ENCODE measurements around the gene PAX6. TPM values are rescaled to one million over a fixed set of nuclear protein-coding genes. Genes with fewer than 3 reads are reported as not detected.
A peak's percentile ranks its signal among the peaks of the same experiment; 100 is the strongest.

The PAX6 gene
- total and polyA plus RNA-seq, 9 of the 15 experiments (the other 6 are each of a cell fraction or from before 2014, with no cell fraction given): 1.5 to 10.9 (median 5.3) TPM

DNA sequence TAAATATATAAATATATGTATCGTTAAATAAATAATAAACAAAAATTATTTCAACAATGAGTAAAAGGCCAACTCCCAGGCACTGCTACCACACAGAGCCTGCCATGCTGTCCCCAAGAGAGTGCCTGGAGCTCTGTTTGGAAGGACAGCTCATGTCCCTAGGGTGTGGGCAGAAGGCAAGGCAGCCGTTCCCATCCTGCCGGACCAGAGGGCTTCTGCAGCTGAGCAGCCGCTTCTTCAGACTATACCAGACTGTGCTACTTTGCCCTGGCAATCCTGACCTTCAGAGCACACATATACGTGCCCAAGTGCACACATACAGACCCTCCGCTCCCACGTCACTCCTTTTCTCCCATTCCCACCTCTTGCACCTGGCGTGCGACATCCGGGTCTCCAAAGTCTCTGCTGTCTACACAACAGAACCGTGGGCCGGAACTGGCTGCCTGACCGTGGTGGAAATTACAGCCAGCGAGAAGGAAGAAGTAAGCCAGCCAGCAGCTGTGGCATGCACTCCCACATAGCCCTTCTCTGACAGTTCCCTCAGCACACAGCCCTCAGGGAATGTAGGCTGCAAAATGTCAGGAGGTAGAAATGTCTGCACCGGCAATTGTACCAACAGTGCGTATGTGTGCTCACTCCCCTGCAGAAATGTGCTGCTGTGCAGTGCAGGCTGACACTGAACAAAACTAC is 24.0 kb downstream of the PAX6 start:
- Histone ChIP-seq H3K79me2 (ENCODE audit: control insufficient read depth, insufficient read depth, low read length) (no peaks in the 10 kb centered on the region), H3K9me1 (ENCODE audit: control insufficient read depth, insufficient read depth, low read length) (no peaks in the 10 kb centered on the region), H3K4me3 (no peak overlapping the region), H4K20me1 (replicated peaks; ENCODE audit: control insufficient read depth, insufficient read depth, low read length) (no peaks in the 10 kb centered on the region), H3K9me3 (replicated peaks; ENCODE audit: control insufficient read depth, insufficient read depth, low read depth, low read length) (no peaks in the 10 kb centered on the region), H2AFZ (ENCODE audit: low read depth, low read length) (no peak overlapping the region), H3K9ac (ENCODE audit: insufficient read depth in 1 of 2, low read depth in 2 of 2, low read length in 2 of 2) (peak overlapping the region in 1 of 2 experiments; percentile 67; a peak in 2 of 4 replicates), H3K4me2 (ENCODE audit: insufficient read depth, low read length) (no peak overlapping the region), H3K4me1 (replicated peaks in 1 of 2; ENCODE audit: control insufficient read depth in 2 of 2, insufficient read depth in 2 of 2, low read length in 2 of 2) (no peaks in the 10 kb centered on the region), H3K27ac (ENCODE audit: extremely low read depth, low read depth, low read length) (no peak overlapping the region), H3K27me3 (ENCODE audit: control insufficient read depth in 2 of 2, insufficient read depth in 2 of 2, low read length in 2 of 2) (no peaks in the 10 kb centered on the region), H3K36me3 (ENCODE audit: control insufficient read depth, insufficient read depth, low read length) (no peaks in the 10 kb centered on the region)
- no peak for TF ChIP-seq ZNF586 (CRISPR knock-in tag; conservative IDR thresholded peaks at IDR 0.05)
- intact Hi-C loops (cut with micrococcal nuclease) (no loop called here), in situ Hi-C loops (cut with MboI) (no loop called here)
- peak; percentile 22; the same call in 2 of the 3 replicates for ATAC-seq
- ChIA-PET CTCF (ENCODE audit: low intra/inter-chr PET ratio) (no interaction called here), POLR2A (no interaction called here)
- no peak for FAIRE-seq
- DNase-seq (ENCODE audit: extremely low read depth in 1 of 4, low spot score in 3 of 4): no peak
- 74% methylated on average over 16 of the region's 16 CpGs for WGBS (ENCODE audit: insufficient coverage, low coverage, missing lambda C conversion rate)
- no TSS peak for BruUV-seq (replicated peaks)

DNA sequence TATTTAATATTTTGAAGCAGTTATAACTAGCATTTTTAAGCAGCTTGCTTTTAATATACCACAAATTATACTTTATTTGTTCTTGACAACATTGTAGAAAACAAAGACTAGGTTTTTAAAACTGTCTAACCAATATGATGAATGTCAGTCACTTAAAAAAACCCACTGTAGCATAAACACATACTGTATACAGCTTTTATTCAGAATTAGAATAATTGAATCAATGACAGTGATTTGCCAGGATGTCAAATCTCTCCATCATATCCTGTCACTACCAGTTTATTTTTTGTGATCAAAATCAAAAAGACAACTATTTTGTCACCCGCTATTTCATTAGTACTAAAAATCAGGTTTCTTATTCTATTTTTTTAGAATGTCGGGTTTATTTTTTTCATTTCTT is 26.5 kb downstream of the PAX6 start:
- WGBS (ENCODE audit: insufficient coverage, low coverage, missing lambda C conversion rate): 97% methylated on average over 2 of the region's 2 CpGs
- no TSS peak for BruUV-seq (replicated peaks)
- Histone ChIP-seq H3K9me1 (ENCODE audit: control insufficient read depth, insufficient read depth, low read length) (no peaks in the 10 kb centered on the region), H4K20me1 (replicated peaks; ENCODE audit: control insufficient read depth, insufficient read depth, low read length) (no peaks in the 10 kb centered on the region), H3K9me3 (replicated peaks; ENCODE audit: control insufficient read depth, insufficient read depth, low read depth, low read length) (no peaks in the 10 kb centered on the region), H2AFZ (ENCODE audit: low read depth, low read length) (no peak overlapping the region), H3K4me1 (replicated peaks in 1 of 2; ENCODE audit: control insufficient read depth in 2 of 2, insufficient read depth in 2 of 2, low read length in 2 of 2) (no peaks in the 10 kb centered on the region), H3K4me2 (ENCODE audit: insufficient read depth, low read length) (no peak overlapping the region), H3K27ac (ENCODE audit: extremely low read depth, low read depth, low read length) (no peak overlapping the region), H3K79me2 (ENCODE audit: control insufficient read depth, insufficient read depth, low read length) (no peaks in the 10 kb centered on the region), H3K36me3 (ENCODE audit: control insufficient read depth, insufficient read depth, low read length) (no peaks in the 10 kb centered on the region), H3K4me3 (no peak overlapping the region), H3K9ac (ENCODE audit: insufficient read depth in 1 of 2, low read depth in 2 of 2, low read length in 2 of 2) (no peak overlapping the region), H3K27me3 (ENCODE audit: control insufficient read depth in 2 of 2, insufficient read depth in 2 of 2, low read length in 2 of 2) (no peaks in the 10 kb centered on the region)
- in situ Hi-C loops (cut with MboI): no loop called here
- FAIRE-seq: no peak
- ATAC-seq: no peak
- POLR2A ChIA-PET: no interaction called here
- intact Hi-C loops (cut with micrococcal nuclease): no loop called here
- CTCF ChIA-PET (ENCODE audit: low intra/inter-chr PET ratio): no interaction called here
- no peak for DNase-seq (ENCODE audit: extremely low read depth in 1 of 4, low spot score in 3 of 4)
- TF ChIP-seq JUN (IDR thresholded peaks at IDR 0.05; ENCODE audit: borderline replicate concordance, low read depth, low read length): no peak
- no peak for TF ChIP-seq JUN (CRISPR knock-in tag; IDR thresholded peaks at IDR 0.05; ENCODE audit: borderline replicate concordance)
- TF ChIP-seq ZNF174 (CRISPR knock-in tag; IDR thresholded peaks at IDR 0.05): no peak
- TF ChIP-seq STAT5A (IDR thresholded peaks at IDR 0.05; ENCODE audit: borderline replicate concordance, low read length): no peak
- TF ChIP-seq IRF9 (tag; IDR thresholded peaks at IDR 0.05): no peak
- no peak for TF ChIP-seq RUNX1 (IDR thresholded peaks at IDR 0.05; ENCODE audit: low read depth)
- TF ChIP-seq SIRT6 (IDR thresholded peaks at IDR 0.05; ENCODE audit: low read depth, low read length): no peak
- TF ChIP-seq, protein P1, sequence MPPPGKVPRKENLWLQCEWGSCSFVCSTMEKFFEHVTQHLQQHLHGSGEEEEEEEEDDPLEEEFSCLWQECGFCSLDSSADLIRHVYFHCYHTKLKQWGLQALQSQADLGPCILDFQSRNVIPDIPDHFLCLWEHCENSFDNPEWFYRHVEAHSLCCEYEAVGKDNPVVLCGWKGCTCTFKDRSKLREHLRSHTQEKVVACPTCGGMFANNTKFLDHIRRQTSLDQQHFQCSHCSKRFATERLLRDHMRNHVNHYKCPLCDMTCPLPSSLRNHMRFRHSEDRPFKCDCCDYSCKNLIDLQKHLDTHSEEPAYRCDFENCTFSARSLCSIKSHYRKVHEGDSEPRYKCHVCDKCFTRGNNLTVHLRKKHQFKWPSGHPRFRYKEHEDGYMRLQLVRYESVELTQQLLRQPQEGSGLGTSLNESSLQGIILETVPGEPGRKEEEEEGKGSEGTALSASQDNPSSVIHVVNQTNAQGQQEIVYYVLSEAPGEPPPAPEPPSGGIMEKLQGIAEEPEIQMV (tag; conservative IDR thresholded peaks at IDR 0.05; ENCODE audit: low read depth): no peak
- no peak for TF ChIP-seq TAF9B (IDR thresholded peaks at IDR 0.05; ENCODE audit: partially characterized antibody)
- TF ChIP-seq RBM34 (IDR thresholded peaks at IDR 0.05; ENCODE audit: borderline replicate concordance, insufficient read depth, low read length): no peak
- no peak for TF ChIP-seq ELK3 (CRISPR knock-in tag; IDR thresholded peaks at IDR 0.05)
- no peak for TF ChIP-seq FOXK1 (CRISPR knock-in tag; IDR thresholded peaks at IDR 0.05; ENCODE audit: borderline replicate concordance)

Data from K562 (cell line).